Neural cell (in vitro differentiated cells): ENCODE results near the gene TMEM201. TPM values are rescaled to one million over a fixed set of nuclear protein-coding genes. Genes with fewer than 3 reads are reported as not detected.

Source experiments
- H2AFZ ChIP-seq: fragments of 200-600, 300-800 bp; sonication (generic), shearing (Covaris generic); 2 replicates; pipeline ENCODE4 v1.6.0; 2014; ENCODE audit warnings: low read depth, mild to moderate bottlenecking, antibody characterized with exemption, low read length, moderate library complexity
- H3F3A ChIP-seq: fragments of 200-600 bp; shearing (Covaris generic); 2 replicates; pipeline ENCODE4 v1.6.1; 2016; ENCODE audit warnings: mild to moderate bottlenecking, moderate library complexity, mixed read lengths, antibody characterized with exemption, low read length; ENCODE audit not compliant: insufficient read depth, poor library complexity, severe bottlenecking
- H3K27ac ChIP-seq: fragments of 200-600, 300-800 bp; sonication (generic), shearing (Covaris generic); 2 replicates; pipeline ENCODE4 v1.5.1; 2014; ENCODE audit warnings: mild to moderate bottlenecking, low read length, moderate library complexity
- H3K27me3 ChIP-seq: fragments of 300-800, 200-600 bp; sonication (generic), shearing (Covaris generic); 2 replicates; pipeline ENCODE4 v1.6.0; 2014; ENCODE audit warnings: mild to moderate bottlenecking, low read depth, low read length, moderate library complexity; ENCODE audit not compliant: insufficient read depth
- H3K36me3 ChIP-seq: fragments of 300-800, 200-600 bp; sonication (generic), shearing (Covaris generic); 2 replicates; pipeline ENCODE4 v1.5.1; 2014; ENCODE audit warnings: mild to moderate bottlenecking, antibody characterized with exemption, low read length, moderate library complexity; ENCODE audit not compliant: insufficient read depth
- H3K4me2 ChIP-seq: fragments of 300-800, 200-600 bp; sonication (generic), shearing (Covaris generic); 2 replicates; pipeline ENCODE4 v1.6.0; 2014; ENCODE audit warnings: mild to moderate bottlenecking, low read length
- H3K4me3 ChIP-seq: fragments of 300-800, 200-600 bp; sonication (generic), shearing (Covaris generic); 2 replicates; pipeline ENCODE4 v1.5.1; 2014; ENCODE audit warnings: mild to moderate bottlenecking, low read length, moderate library complexity
- H3K79me2 ChIP-seq: fragments of 200-600 bp; shearing (Covaris generic); replicated peaks from 2 replicates; pipeline ENCODE4 v1.6.0; 2014; ENCODE audit warnings: mild to moderate bottlenecking, low read length, moderate library complexity; ENCODE audit not compliant: insufficient read depth
- H3K9ac ChIP-seq: fragments of 300-800, 200-600 bp; sonication (generic), shearing (Covaris generic); 2 replicates; pipeline ENCODE4 v1.6.1; 2016; ENCODE audit warnings: mild to moderate bottlenecking, low read length, mixed read lengths
- H3K9me2 ChIP-seq: fragments of 200-600 bp; shearing (Covaris generic); 2 replicates; pipeline ENCODE4 v1.6.1; 2016; ENCODE audit warnings: mild to moderate bottlenecking, low read length, mixed read lengths; ENCODE audit not compliant: insufficient read depth
- H3K9me3 ChIP-seq: fragments of 200-600, 300-800 bp; sonication (generic), shearing (Covaris generic); 2 replicates; pipeline ENCODE4 v1.6.1; 2016; ENCODE audit warnings: mild to moderate bottlenecking, mixed run types, low read length, moderate library complexity, mixed read lengths
- H4K20me1 ChIP-seq: fragments of 200-600 bp; shearing (Covaris generic); 2 replicates; pipeline ENCODE4 v1.6.1; 2016; ENCODE audit warnings: mild to moderate bottlenecking, mixed run types; ENCODE audit not compliant: insufficient read depth
- CTCF ChIP-seq: fragments of 450-650 bp; IDR thresholded peaks from 2 replicates; pipeline ENCODE4 v1.5.1; 2014; ENCODE audit warnings: antibody characterized with exemption, mild to moderate bottlenecking, moderate library complexity; ENCODE audit not compliant: poor library complexity, severe bottlenecking
- EP300 ChIP-seq: fragments of 450-650 bp; conservative IDR thresholded peaks from 2 replicates; pipeline ENCODE4 v1.6.1; 2014; ENCODE audit warnings: antibody characterized with exemption, mild to moderate bottlenecking, moderate library complexity; ENCODE audit not compliant: poor library complexity, severe bottlenecking
- EZH2 ChIP-seq: fragments of 200-600, 300-800 bp; shearing (Covaris generic), sonication (generic); IDR thresholded peaks from 2 replicates; pipeline ENCODE4 v1.6.1; 2014; ENCODE audit warnings: antibody characterized with exemption, low read length, borderline replicate concordance, mild to moderate bottlenecking; ENCODE audit not compliant: insufficient read depth, poor library complexity, severe bottlenecking
- MXI1 ChIP-seq: fragments of 450-650 bp; conservative IDR thresholded peaks from 2 replicates; pipeline ENCODE4 v1.6.1; 2014; ENCODE audit warnings: antibody characterized with exemption, mild to moderate bottlenecking; ENCODE audit not compliant: poor library complexity, severe bottlenecking
- POLR2AphosphoS5 ChIP-seq: IDR thresholded peaks from 2 replicates; pipeline ENCODE4 v1.6.1; 2012
- RAD21 ChIP-seq: fragments of 450-650 bp; conservative IDR thresholded peaks from 2 replicates; pipeline ENCODE4 v1.6.1; 2014; ENCODE audit warnings: antibody characterized with exemption, mild to moderate bottlenecking, moderate library complexity
- SMC3 ChIP-seq: fragments of 450-650 bp; conservative IDR thresholded peaks from 2 replicates; pipeline ENCODE4 v1.6.1; 2014; ENCODE audit warnings: antibody characterized with exemption, mild to moderate bottlenecking, moderate library complexity; ENCODE audit not compliant: poor library complexity
- TAF1 ChIP-seq: IDR thresholded peaks from 2 replicates; pipeline ENCODE4 v1.6.1; 2012; ENCODE audit warnings: low read depth
- polyA plus RNA-seq: library from polyadenylated mRNA; depleted of rRNA; stranded (reverse); fragments of >200 nt; gene quantifications from 2 replicates; pipeline ENCODE4 v1.2.3, GENCODE V29; 2014
- TF ChIP-seq, protein P1 (sequence below): IDR thresholded peaks from 2 replicates; pipeline ENCODE4 v1.6.1; 2012; ENCODE audit warnings: borderline replicate concordance

TMEM201 gene
- polyA plus RNA-seq, 1 donor from 2014 or later = 7.3 TPM

DNA sequence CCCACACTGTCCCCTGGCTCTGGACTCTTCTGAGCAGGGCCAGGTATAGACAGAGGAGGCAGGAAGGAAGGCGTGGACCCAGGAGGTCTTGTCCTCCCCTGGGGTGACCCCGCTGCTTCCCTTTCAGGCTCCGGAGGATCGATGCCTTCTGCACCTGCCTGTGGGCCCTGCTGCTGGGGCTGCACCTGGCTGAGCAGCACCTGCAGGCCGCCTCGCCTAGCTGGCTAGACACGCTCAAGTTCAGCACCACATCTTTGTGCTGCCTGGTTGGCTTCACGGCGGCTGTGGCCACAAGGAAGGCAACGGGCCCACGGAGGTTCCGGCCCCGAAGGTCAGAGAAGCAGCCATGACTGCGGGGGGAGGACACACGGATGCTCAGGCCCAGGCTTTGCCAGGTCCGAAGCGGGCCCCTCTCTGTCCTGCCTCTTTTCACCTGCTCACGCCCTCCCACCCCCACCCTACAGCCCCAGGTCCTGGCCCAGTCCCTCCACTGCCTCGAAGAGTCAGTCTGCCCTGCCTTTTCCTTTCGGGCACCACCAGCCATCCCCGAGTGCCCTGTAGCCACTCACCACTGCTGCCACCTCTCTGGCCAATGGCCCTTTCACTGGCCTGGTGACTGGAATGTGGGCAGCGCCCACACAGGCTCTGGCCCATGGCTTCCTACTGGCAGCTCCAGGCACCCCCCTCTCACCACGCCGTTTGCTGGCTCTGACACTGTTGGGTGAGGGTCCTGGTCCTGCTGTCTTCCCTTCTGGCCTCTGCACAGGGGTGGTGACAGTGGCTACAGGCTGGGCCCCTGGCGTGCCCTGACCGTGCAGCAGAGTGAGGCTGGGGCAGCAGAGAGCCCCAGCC, 13.5 kb downstream of the TMEM201 start:
- H3K9me3 ChIP-seq = no peaks in the 10 kb centered on the region
- H3K9ac ChIP-seq = no peak overlapping the region
- TF ChIP-seq TAF1 = no peak
- no peak for TF ChIP-seq CTCF
- no peak for TF ChIP-seq EP300
- TF ChIP-seq MXI1 = no peak
- TF ChIP-seq EZH2 = no peak
- no peak for TF ChIP-seq POLR2AphosphoS5
- TF ChIP-seq, protein P1, sequence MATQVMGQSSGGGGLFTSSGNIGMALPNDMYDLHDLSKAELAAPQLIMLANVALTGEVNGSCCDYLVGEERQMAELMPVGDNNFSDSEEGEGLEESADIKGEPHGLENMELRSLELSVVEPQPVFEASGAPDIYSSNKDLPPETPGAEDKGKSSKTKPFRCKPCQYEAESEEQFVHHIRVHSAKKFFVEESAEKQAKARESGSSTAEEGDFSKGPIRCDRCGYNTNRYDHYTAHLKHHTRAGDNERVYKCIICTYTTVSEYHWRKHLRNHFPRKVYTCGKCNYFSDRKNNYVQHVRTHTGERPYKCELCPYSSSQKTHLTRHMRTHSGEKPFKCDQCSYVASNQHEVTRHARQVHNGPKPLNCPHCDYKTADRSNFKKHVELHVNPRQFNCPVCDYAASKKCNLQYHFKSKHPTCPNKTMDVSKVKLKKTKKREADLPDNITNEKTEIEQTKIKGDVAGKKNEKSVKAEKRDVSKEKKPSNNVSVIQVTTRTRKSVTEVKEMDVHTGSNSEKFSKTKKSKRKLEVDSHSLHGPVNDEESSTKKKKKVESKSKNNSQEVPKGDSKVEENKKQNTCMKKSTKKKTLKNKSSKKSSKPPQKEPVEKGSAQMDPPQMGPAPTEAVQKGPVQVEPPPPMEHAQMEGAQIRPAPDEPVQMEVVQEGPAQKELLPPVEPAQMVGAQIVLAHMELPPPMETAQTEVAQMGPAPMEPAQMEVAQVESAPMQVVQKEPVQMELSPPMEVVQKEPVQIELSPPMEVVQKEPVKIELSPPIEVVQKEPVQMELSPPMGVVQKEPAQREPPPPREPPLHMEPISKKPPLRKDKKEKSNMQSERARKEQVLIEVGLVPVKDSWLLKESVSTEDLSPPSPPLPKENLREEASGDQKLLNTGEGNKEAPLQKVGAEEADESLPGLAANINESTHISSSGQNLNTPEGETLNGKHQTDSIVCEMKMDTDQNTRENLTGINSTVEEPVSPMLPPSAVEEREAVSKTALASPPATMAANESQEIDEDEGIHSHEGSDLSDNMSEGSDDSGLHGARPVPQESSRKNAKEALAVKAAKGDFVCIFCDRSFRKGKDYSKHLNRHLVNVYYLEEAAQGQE = no peak
- TF ChIP-seq RAD21 = no peak
- TF ChIP-seq SMC3 = no peak
- no peaks in the 10 kb centered on the region for H3K27me3 ChIP-seq
- no peak overlapping the region for H3K27ac ChIP-seq
- H3K9me2 ChIP-seq = no peaks in the 10 kb centered on the region
- H3K4me2 ChIP-seq = no peak overlapping the region
- H3K4me3 ChIP-seq = no peak overlapping the region
- no peak overlapping the region for H2AFZ ChIP-seq
- H4K20me1 ChIP-seq = no peaks in the 10 kb centered on the region
- no peaks in the 10 kb centered on the region for H3K79me2 ChIP-seq
- no peaks in the 10 kb centered on the region for H3F3A ChIP-seq
- no peaks in the 10 kb centered on the region for H3K36me3 ChIP-seq

- TF ChIP-seq, protein P1 = no peak
- TF ChIP-seq POLR2AphosphoS5 (no peak), EZH2 (no peak), SMC3 (no peak), CTCF (no peak), RAD21 (no peak), MXI1 (no peak), EP300 (no peak), TAF1 (no peak)
- Histone ChIP-seq H3K9me3 (no peaks in the 10 kb centered on the region), H3F3A (no peaks in the 10 kb centered on the region), H2AFZ (no peak overlapping the region), H3K9ac (no peak overlapping the region), H4K20me1 (no peaks in the 10 kb centered on the region), H3K27me3 (no peaks in the 10 kb centered on the region), H3K4me3 (no peak overlapping the region), H3K9me2 (no peaks in the 10 kb centered on the region), H3K4me2 (no peak overlapping the region), H3K36me3 (no peaks in the 10 kb centered on the region), H3K27ac (no peak overlapping the region), H3K79me2 (no peaks in the 10 kb centered on the region)
These were observed 14.1 kb downstream of the TMEM201 start for GRCh38 chr1:9602794-9603167.
